Germinal center (tissue), 1 donor: Measurements from ENCODE around the gene FBF1.
"Not testable (repeated sequence)": the region's sequence is repeated elsewhere in the genome, so short reads cannot be mapped to it uniquely, and the experiment has no call there.

Experiments
- DNase-seq: peaks from one replicate; pipeline ENCODE4 v3.0.0; 2012; ENCODE audit warnings: mixed read lengths, low spot score

FBF1 gene

GRCh38 chr17:75876190-75876937 is 64.5 kb downstream of the FBF1 start:
- DNase-seq: peak; percentile 79

GRCh38 chr17:75875940-75876189 is 65.0 kb downstream of the FBF1 start:
- no peak for DNase-seq

- no peak for DNase-seq
These were observed 65.5 kb downstream of the FBF1 start for GRCh38 chr17:75875182-75875939.

- DNase-seq: no peak
These were observed 66.3 kb downstream of the FBF1 start for GRCh38 chr17:75874323-75875181.

- DNase-seq: no peak
These were observed 67.1 kb downstream of the FBF1 start for GRCh38 chr17:75873587-75874322.

- DNase-seq: no peak
These were observed 68.1 kb downstream of the FBF1 start for GRCh38 chr17:75872434-75873351.

GRCh38 chr17:75870228-75870627 is 70.6 kb downstream of the FBF1 start:
- DNase-seq: not testable (repeated sequence)

GRCh38 chr17:75869282-75870141 is 71.3 kb downstream of the FBF1 start:
- no peak for DNase-seq

GRCh38 chr17:75868730-75869281 is 72.0 kb downstream of the FBF1 start:
- DNase-seq: not testable (repeated sequence)

GRCh38 chr17:75865404-75866188 is 75.2 kb downstream of the FBF1 start:
- not testable (repeated sequence) for DNase-seq

GRCh38 chr17:75864887-75865286 is 76.0 kb downstream of the FBF1 start:
- not testable (repeated sequence) for DNase-seq

- peak; percentile 51 for DNase-seq
These were observed 76.4 kb downstream of the FBF1 start for GRCh38 chr17:75864448-75864871.

- DNase-seq: no peak
These were observed 78.9 kb downstream of the FBF1 start for GRCh38 chr17:75861927-75862317.
